Activated CD8-positive, alpha-beta memory T cell treated with anti-CD3 and anti-CD28 coated beads, Interleukin-2, amount 10 ng/mL, durations not matched to agents 7 days and 5 days (primary cell): ENCODE measurements around the gene SMG7. TPM values are rescaled to one million over a fixed set of nuclear protein-coding genes. Genes with fewer than 3 reads are reported as not detected.
A peak's percentile ranks its signal among the peaks of the same experiment; 100 is the strongest.

Experiments used
- ATAC-seq: fragments of 150-1000 bp; cut with Tn5 transposase; one replicate; pipeline ENCODE4 v1.10.0; 2021; ENCODE audit warnings: moderate library complexity
- CTCF ChIA-PET: fragments of 350-600 bp; sonication (Branson Sonifier 250); formaldehyde crosslinking; loops from one replicate; lab custom pipeline; 2021; ENCODE audit warnings: antibody characterized with exemption; lab: Charles Lee
- DNase-seq: peaks from one replicate; pipeline ENCODE4 v3.0.0-alpha.2; 2020
- H3K27ac Mint-ChIP-seq: one replicate; pipeline ENCODE4 v1.8.0; 2021; ENCODE audit warnings: mild to moderate bottlenecking, mixed read lengths
- H3K27me3 Mint-ChIP-seq: one replicate; pipeline ENCODE4 v1.8.0; 2021; ENCODE audit warnings: mixed read lengths
- H3K36me3 Mint-ChIP-seq: one replicate; pipeline ENCODE4 v1.8.0; 2021; ENCODE audit warnings: mild to moderate bottlenecking, mixed read lengths
- H3K4me1 Mint-ChIP-seq: one replicate; pipeline ENCODE4 v1.8.0; 2021; ENCODE audit warnings: mixed read lengths
- H3K4me3 Mint-ChIP-seq: one replicate; pipeline ENCODE4 v1.8.0; 2021; ENCODE audit warnings: mild to moderate bottlenecking, moderate library complexity, mixed read lengths
- H3K9me3 Mint-ChIP-seq: one replicate; pipeline ENCODE4 v1.8.0; 2022; ENCODE audit warnings: low read depth, mixed read lengths
- total RNA-seq, 2 experiments: library from RNA; stranded (reverse); gene quantifications; one replicate each; pipeline ENCODE4 v1.2.3, GENCODE V29; 2021

Gene SMG7
- total RNA-seq, 2 experiments from 2014 or later, result 80.2 to 87.8 TPM

- Mint-ChIP-seq H3K9me3 (no peaks in the 10 kb centered on the region), H3K27ac (no peak overlapping the region), H3K36me3 (no peaks in the 10 kb centered on the region), H3K4me3 (no peak overlapping the region), H3K4me1 (no peaks in the 10 kb centered on the region), H3K27me3 (peaks cover 4% of the 10 kb centered on the region)
- ATAC-seq (no peak), DNase-seq (no peak)
- CTCF ChIA-PET, result no interaction called here
Observed at GRCh38 chr1:183450093-183450492, 22.2 kb upstream of the SMG7 start.

GRCh38 chr1:183454377-183454776 is 17.9 kb upstream of the SMG7 start:
- CTCF ChIA-PET, result no interaction called here
- Mint-ChIP-seq H3K9me3 (no peaks in the 10 kb centered on the region), H3K27ac (no peak overlapping the region), H3K27me3 (peaks cover 22% of the 10 kb centered on the region), H3K4me3 (no peak overlapping the region), H3K4me1 (no peaks in the 10 kb centered on the region), H3K36me3 (no peaks in the 10 kb centered on the region)
- DNase-seq (no peak), ATAC-seq (no peak)

DNA sequence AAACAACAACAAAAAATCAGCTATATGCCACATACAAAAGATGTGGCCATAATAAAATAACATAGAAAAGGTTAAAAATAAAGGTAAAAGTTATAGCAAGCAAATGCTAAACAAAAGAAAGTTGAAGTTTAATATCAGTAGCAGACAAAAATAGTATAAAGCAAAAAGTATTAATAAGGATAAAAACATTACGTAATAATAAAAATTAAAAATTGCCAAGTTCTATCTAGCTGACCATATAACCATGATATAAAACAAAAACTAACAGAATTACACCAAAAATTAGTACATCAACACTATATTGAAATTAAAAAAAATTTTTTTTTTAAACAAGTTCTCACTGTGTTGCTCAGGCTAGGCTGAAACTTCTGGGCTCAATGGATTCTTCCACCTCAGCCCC is 15.5 kb upstream of the SMG7 start:
- Mint-ChIP-seq H3K4me1 (peaks cover 2% of the 10 kb centered on the region), H3K9me3 (no peaks in the 10 kb centered on the region), H3K27ac (no peak overlapping the region), H3K36me3 (no peaks in the 10 kb centered on the region), H3K4me3 (no peak overlapping the region), H3K27me3 (peaks cover 35% of the 10 kb centered on the region)
- ATAC-seq (no peak), DNase-seq (no peak)
- CTCF ChIA-PET, result no interaction called here

DNA sequence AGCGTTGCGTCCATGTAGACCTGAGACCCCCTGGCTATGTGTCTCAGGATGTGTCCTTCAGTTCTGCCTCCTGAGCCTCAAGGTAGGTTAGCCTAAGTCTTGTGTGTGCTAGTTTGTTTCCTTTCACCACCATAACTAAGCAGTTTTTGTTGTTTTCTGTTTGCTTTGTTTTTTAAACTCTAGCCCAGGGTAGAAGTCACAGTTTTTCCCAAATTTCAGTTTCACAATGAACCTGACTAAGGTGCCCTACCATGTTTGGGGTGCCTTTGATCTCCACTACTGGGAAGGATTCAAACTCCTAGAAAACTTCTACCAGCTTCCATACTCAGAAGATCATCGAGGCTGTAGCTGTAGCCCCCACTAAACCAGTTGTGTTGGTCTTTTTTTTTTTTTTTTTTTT is 14.8 kb upstream of the SMG7 start:
- Mint-ChIP-seq H3K9me3 (no peaks in the 10 kb centered on the region), H3K27ac (no peak overlapping the region), H3K36me3 (no peaks in the 10 kb centered on the region), H3K4me1 (peaks cover 2% of the 10 kb centered on the region), H3K27me3 (peaks cover 41% of the 10 kb centered on the region), H3K4me3 (no peak overlapping the region)
- DNase-seq, result no peak
- CTCF ChIA-PET, result no interaction called here
- no peak for ATAC-seq

DNA sequence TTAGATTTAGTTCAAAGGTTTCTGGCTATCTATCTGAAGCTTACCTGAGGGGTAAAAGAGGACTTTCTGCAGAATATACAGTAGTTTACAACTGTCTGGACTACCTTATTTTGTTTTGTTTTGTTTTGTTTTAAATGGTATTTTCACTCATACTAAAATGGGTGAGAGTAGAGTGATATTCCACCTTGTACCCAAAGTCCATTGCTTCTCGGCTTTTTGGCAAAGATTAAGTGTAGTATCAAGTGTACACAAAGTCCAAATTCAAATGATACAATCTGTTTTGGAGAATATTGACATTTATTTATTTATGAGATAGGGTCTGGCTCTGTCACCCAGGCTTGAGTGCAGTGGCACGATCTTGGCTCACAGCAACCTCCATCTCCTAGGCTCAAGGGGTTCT is 11.7 kb upstream of the SMG7 start:
- Mint-ChIP-seq H3K27ac (no peak overlapping the region), H3K4me1 (peaks cover 2% of the 10 kb centered on the region), H3K9me3 (no peaks in the 10 kb centered on the region), H3K4me3 (no peak overlapping the region), H3K27me3 (peaks cover 49% of the 10 kb centered on the region), H3K36me3 (no peaks in the 10 kb centered on the region)
- DNase-seq (no peak), ATAC-seq (no peak)
- CTCF ChIA-PET, result interaction anchor here (1.1 kb wide), 1 partner anchor 25 kb away, joined by 3 read pairs; no protein-coding TSS in a partner anchor

- no peak for DNase-seq
- no peaks in the 10 kb centered on the region for H3K36me3 Mint-ChIP-seq
- no peak overlapping the region for H3K4me3 Mint-ChIP-seq
- CTCF ChIA-PET, result no interaction called here
- no peak overlapping the region for H3K27ac Mint-ChIP-seq
- H3K27me3 Mint-ChIP-seq, result peaks cover 46% of the 10 kb centered on the region
- no peak for ATAC-seq
- H3K4me1 Mint-ChIP-seq, result peaks cover 2% of the 10 kb centered on the region
- no peaks in the 10 kb centered on the region for H3K9me3 Mint-ChIP-seq
Observed at GRCh38 chr1:183461350-183461749, 10.9 kb upstream of the SMG7 start.

DNA sequence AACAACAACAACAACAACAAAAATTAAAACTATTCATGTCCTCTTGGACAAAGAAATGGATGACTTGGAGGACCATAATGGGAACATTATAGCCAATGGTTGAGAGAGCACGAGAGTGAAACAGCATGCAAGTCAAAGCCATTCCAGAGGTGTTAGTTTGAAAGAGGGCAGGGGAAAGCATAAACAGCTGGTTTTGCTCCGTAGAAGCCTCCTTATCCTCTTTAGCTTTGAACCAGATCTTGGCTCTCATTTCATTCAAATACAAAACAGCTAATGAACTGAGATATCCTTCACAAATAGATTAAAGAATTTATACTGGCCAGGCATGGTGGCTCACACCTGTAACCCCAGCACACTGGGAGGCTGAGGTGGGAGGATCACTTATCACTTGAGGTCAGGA is 8.7 kb upstream of the SMG7 start:
- CTCF ChIA-PET, result interaction anchor here (0.6 to 1.5 kb wide), 3 partner anchors 83 to 506 kb away, joined by 3 read pairs; no protein-coding TSS in a partner anchor
- H3K4me1 Mint-ChIP-seq, result peaks cover 2% of the 10 kb centered on the region

GRCh38 chr1:183466781-183467180 is 5.5 kb upstream of the SMG7 start:
- peaks cover 2% of the 10 kb centered on the region for H3K36me3 Mint-ChIP-seq
- no peaks in the 10 kb centered on the region for H3K9me3 Mint-ChIP-seq
- H3K4me1 Mint-ChIP-seq, result peaks cover 10% of the 10 kb centered on the region
- no peak overlapping the region for H3K4me3 Mint-ChIP-seq
- no peak overlapping the region for H3K27ac Mint-ChIP-seq
- CTCF ChIA-PET, result no interaction called here
- ATAC-seq (no peak), DNase-seq (no peak)
- peaks cover 23% of the 10 kb centered on the region for H3K27me3 Mint-ChIP-seq

More for the DNA sequence above, 8.7 kb upstream of the SMG7 start:
- H3K4me3 Mint-ChIP-seq, result no peak overlapping the region
- no peak for ATAC-seq
- H3K9me3 Mint-ChIP-seq, result no peaks in the 10 kb centered on the region
- no peak overlapping the region for H3K27ac Mint-ChIP-seq
- DNase-seq, result no peak
- peaks cover 39% of the 10 kb centered on the region for H3K27me3 Mint-ChIP-seq
- H3K36me3 Mint-ChIP-seq, result no peaks in the 10 kb centered on the region

- H3K36me3 Mint-ChIP-seq, result peaks cover 2% of the 10 kb centered on the region
- ATAC-seq, result no peak
- H3K4me1 Mint-ChIP-seq, result peaks cover 9% of the 10 kb centered on the region
Observed at GRCh38 chr1:183467687-183468086, 4.6 kb upstream of the SMG7 start.

GRCh38 chr1:183470147-183470960 is 1.9 kb upstream of the SMG7 start:
- peak overlapping the region; percentile 94 for H3K4me3 Mint-ChIP-seq
- CTCF ChIA-PET, result interaction anchor here (0.9 to 1.8 kb wide), 7 partner anchors 21 to 215 kb away, joined by 3 to 10 read pairs (median 4); no protein-coding TSS in a partner anchor
- H3K36me3 Mint-ChIP-seq, result peaks cover 12% of the 10 kb centered on the region
- peak overlapping the region; percentile 97 for H3K27ac Mint-ChIP-seq
- peaks cover 7% of the 10 kb centered on the region for H3K27me3 Mint-ChIP-seq
- ATAC-seq, result peak; percentile 53
- H3K4me1 Mint-ChIP-seq, result peaks cover 23% of the 10 kb centered on the region
- DNase-seq, result peak; percentile 94
- H3K9me3 Mint-ChIP-seq, result no peaks in the 10 kb centered on the region

More at GRCh38 chr1:183467687-183468086, 4.6 kb upstream of the SMG7 start:
- peaks cover 14% of the 10 kb centered on the region for H3K27me3 Mint-ChIP-seq
- H3K9me3 Mint-ChIP-seq, result no peaks in the 10 kb centered on the region
- no peak overlapping the region for H3K4me3 Mint-ChIP-seq
- no peak overlapping the region for H3K27ac Mint-ChIP-seq
- DNase-seq, result no peak
- CTCF ChIA-PET, result no interaction called here

DNA sequence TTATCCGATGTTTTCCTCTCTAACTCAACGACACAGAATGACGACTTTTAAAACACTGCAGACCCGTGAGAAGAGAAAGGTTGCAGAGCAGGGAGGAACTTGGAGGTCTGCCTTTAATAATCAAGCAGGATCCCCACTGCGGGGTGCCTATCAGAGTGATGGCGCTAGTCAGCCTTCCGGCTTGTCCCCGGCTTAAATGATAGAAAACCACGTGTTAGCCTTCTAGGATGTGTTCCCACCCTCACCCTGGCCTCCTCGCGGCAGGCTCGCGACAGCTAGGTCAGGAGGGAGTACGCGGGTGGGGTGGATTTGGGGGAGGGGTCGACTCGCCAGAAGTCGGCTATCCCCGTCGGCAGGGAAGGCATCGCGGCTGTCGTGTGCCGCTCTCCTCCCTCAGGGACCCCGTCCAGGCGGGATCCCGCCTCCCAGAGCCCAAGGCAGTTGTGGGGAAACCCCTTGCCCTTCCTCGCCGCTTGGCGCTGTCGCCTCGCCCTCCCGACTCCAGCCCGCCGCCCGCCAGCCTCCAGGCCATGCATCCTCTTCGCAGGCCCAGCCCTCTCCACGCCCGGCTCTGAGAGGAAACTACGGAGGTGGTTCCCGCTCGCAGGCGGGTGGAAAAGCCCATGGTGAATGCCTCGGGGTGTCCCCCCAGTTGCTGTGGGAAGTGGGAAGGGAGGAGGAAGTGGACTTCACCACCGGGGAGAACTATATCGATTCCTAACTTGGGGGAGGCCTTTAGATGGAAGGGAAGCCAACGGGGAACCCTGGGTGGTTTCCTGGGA is 1.1 kb upstream of the SMG7 start:
- Mint-ChIP-seq H3K27ac (peak overlapping the region; percentile 97), H3K36me3 (peaks cover 12% of the 10 kb centered on the region), H3K9me3 (no peaks in the 10 kb centered on the region), H3K4me1 (peaks cover 23% of the 10 kb centered on the region), H3K27me3 (peaks cover 4% of the 10 kb centered on the region), H3K4me3 (peak overlapping the region; percentile 94)
- CTCF ChIA-PET, result interaction anchor here (0.9 to 1.8 kb wide), 7 partner anchors 20 to 214 kb away, joined by 3 to 10 read pairs (median 4); no protein-coding TSS in a partner anchor
- peak; percentile 35 for ATAC-seq
- peak; percentile 84 for DNase-seq

DNA sequence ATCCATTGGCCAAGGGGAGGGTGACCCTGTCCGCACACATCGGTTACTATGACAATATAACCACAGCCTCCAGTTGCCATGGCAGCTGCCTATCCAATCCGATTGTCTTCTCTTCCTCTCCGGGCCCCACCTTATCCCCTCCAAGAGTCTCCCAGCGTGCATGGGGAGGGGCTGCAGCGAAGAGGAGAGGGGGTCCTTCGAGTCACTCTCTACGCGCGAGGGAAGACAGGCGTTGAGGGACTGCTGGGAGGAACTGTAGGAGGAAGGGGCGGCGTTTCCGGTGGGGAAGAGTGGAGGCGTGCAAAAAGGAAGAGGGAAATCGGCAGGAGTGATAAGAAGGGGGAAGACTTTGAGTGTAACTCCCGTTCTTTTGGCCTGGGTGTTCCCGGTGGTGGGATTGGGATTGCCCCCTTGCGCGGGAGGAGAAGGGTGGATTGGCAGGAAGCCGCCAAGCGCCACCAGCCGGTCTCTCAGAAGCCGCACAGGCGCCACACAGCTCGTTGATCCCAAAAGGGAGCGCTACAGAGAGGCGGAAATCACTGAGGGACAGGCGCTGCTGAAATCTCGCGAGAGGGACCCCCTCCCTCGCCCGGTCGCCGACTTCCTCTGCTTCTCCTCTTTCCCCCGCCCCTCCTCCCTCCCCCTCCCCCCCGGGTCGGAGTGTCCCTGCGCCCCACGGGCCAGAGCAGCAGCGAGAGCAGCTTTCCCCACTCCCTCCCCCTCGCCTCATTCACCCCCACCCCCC is 384 bp upstream of the SMG7 start:
- Mint-ChIP-seq H3K9me3 (no peaks in the 10 kb centered on the region), H3K4me3 (peak overlapping the region; percentile 94), H3K4me1 (peaks cover 23% of the 10 kb centered on the region), H3K27ac (peak overlapping the region; percentile 97), H3K36me3 (peaks cover 12% of the 10 kb centered on the region), H3K27me3 (no peaks in the 10 kb centered on the region)
- peak; percentile 97 for DNase-seq
- CTCF ChIA-PET, result interaction anchor here (1.3 to 1.8 kb wide), 2 partner anchors 117 to 161 kb away, joined by 4 to 10 read pairs; no protein-coding TSS in a partner anchor
- peak; percentile 59 for ATAC-seq

GRCh38 chr1:183473217-183473536 is 878 bp downstream of the SMG7 start:
- Mint-ChIP-seq H3K9me3 (no peaks in the 10 kb centered on the region), H3K36me3 (peaks cover 12% of the 10 kb centered on the region), H3K4me1 (peaks cover 28% of the 10 kb centered on the region), H3K27me3 (no peaks in the 10 kb centered on the region), H3K27ac (peak overlapping the region; percentile 97), H3K4me3 (peak overlapping the region; percentile 94)
- DNase-seq (no peak), ATAC-seq (no peak)
- CTCF ChIA-PET, result interaction anchor here (1.2 kb wide), 1 partner anchor 30 kb away, joined by 3 read pairs; no protein-coding TSS in a partner anchor
